ENCODE data around the gene BTBD19.
"Not testable (repeated sequence)": the region's sequence is repeated elsewhere in the genome, so short reads cannot be mapped to it uniquely, and the experiment has no call there.

BTBD19 gene

DNA sequence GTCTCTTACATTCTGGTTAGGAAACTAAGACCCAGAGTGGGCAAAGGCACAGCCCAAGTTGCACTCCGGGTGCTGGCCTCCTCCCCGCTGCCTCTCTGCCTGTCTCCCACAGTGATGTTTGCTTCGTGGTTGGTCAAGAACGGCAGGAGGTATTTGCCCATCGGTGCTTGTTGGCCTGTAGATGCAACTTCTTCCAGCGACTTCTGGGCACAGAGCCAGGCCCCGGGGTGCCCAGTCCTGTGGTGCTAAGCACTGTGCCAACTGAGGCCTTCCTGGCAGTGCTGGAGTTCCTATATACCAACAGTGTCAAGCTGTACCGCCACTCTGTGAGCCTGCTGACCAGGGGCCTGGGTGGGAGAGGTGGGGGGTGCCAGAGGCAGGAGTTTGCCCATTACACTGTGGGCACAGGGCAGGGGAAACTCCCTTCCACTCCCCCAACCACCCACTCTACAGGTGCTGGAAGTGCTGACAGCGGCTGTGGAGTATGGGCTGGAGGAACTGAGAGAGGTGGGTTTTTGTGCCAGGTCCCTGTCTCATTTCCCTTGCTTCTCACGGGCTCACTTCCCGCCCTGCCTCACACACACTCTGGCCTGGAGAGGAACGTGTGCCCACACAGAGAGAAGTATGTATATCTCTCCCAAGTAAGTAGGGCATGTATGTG lies 1.9 kb downstream of the BTBD19 start:
- DNase-seq = no peak

DNA sequence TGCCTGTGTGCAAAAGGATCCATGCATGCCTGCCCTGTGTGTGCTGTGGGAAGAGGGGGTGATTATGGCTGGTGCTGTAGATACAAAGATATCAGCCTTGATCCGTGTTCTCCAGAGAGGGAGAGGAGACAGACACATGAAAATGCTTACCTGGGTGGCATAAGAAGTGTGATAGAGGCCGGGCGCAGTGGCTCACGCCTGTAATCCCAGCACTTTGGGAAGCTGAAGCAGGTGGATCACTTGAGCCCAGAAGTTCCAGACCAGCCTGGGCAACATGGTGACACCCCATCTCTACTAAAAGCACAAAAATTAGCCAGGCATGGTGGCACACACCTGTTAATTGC lies 2.4 kb downstream of the BTBD19 start:
- not testable (repeated sequence) for DNase-seq

DNA sequence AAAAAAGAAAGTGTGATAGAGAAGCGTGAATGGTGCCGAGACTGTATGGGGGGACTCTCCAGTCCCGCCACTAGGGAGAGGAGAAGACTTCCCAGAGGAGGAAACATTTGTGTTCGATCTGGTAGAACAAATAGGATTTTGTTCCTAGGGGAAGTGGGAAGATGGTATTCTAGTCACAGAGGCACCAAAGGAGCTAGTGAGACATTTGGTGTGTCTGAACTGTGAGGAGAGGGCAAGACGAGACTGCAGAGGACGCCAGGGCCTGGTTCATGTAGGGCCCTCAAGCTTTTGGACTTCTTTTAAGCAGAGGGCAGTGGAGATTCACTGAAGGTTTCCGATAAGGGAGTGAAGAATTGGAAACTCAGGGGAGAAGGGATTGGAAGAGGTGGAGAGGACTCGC lies 2.9 kb downstream of the BTBD19 start:
- DNase-seq = no peak

DNA sequence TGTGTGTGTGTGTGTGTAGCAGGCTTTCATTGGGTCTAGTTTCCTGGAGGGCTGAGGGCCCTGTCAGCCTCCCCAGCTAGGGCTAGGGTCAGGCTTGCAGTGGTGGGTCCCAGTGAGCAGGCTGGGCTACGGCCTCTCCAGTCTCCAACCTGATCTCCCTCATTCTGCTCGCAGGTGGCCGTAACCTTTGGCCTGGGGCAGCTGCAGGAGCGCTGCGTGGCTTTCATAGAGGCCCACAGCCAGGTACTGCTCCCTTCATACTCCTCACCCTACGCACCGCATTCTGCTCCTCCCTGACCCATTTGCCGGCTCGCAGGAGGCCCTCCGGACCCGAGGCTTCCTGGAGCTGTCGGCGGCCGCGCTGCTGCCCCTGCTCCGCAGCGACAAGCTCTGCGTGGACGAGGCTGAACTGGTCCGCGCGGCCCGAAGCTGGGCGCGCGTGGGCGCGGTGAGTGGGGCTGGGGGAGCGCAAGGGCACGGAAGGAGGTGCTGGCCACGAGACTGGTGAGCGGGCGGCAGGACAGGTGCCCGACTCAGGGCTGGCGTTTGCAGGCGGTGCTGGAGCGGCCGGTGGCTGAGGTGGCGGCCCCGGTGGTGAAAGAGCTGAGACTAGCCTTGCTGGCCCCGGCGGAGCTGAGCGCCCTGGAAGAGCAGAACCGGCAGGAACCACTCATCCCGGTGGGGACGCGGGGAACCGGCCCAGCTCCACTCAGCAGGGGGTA lies 4.7 kb downstream of the BTBD19 start:
- no peak for DNase-seq

DNA sequence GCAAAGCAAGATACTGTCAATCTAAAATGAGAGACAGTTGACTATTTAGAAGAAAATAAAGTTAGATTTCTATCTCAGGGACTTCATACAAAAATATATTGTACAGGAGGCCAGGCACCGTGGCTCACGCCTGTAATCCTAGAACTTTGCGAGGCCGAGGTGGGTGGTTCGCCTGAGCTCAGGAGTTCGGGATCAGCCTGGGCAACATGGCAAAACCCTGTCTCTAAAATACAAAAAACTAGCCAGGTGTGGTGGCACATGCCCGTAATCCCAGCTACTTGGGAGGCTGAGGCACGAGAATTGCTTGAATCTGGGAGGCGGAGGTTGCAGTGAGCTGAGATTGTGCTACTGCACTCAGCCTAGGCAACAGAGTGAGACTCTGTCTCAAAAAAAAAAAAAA lies 7.6 kb downstream of the BTBD19 start:
- DNase-seq = not testable (repeated sequence)

DNA sequence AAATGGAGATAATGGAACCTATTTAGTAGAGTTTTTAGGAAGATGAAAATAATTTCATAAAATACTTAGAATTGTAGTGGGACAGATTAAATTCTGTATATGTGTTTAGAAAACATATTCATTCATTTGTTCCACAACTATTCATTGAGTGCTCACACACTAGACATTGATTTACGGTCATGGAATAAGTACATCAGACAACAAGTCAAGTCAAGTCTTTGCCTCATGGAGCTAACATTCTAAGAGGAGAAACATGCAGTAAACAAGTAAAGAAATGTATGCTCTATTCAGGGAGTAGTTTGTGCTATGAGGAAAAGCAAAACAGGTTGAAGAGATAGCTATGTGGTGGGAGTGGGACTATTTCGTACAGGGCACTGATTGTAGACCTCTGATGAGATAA lies 9.0 kb downstream of the BTBD19 start:
- DNase-seq = no peak

DNA sequence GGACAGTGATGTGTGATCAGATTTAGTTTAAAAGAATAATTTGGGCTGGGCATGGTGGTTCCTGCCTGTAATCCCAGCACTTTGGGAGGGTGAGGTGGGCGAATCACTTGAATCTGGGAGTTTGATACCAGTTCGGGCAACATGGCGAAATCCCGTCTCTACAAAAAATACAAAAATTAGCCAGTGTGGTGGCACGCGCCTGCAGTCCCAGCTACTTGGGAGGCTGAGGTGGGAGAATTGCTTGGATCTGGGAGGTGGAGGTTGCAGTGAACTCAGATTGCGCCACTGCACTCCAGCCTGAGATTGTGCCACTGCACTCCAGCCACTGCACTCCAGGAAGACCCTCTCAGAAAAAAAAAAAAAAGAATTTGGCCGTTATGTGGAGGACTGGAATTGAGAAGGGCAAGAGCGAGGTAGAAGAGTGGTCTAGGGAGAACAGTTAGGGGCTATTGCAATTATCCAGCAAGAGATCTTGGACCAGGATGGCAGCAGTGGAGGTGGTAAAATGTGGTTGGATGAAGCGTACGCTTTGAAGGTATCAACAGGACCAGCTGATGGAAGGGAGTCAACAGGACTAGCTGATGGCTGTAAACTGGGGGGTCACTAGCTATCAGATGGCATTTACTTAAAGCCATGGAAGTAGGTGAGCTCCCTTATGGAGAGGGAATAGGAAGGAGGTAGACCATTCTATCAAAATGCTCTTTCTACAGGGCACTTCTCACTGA lies 9.6 kb downstream of the BTBD19 start:
- DNase-seq = no peak

DNA sequence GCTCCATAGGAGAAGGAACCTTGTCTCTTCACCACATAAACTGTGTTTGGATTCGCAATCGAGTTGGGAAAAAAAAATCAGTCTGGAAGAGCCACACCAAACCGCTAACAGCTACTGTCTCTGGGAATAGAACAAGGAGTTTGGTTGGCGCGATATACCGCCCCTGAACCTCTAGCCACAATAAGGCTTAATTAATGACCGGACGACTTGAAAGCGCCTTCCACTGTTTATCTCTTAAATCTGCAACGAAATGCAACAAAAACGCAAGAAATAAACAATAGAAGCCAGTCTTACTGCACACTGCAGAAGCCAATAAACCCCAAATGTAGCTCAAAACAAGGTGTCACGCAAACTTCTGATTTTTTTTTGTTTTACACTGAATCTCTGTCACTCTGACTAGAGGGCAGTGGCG lies 10.9 kb downstream of the BTBD19 start:
- DNase-seq = no peak

DNA sequence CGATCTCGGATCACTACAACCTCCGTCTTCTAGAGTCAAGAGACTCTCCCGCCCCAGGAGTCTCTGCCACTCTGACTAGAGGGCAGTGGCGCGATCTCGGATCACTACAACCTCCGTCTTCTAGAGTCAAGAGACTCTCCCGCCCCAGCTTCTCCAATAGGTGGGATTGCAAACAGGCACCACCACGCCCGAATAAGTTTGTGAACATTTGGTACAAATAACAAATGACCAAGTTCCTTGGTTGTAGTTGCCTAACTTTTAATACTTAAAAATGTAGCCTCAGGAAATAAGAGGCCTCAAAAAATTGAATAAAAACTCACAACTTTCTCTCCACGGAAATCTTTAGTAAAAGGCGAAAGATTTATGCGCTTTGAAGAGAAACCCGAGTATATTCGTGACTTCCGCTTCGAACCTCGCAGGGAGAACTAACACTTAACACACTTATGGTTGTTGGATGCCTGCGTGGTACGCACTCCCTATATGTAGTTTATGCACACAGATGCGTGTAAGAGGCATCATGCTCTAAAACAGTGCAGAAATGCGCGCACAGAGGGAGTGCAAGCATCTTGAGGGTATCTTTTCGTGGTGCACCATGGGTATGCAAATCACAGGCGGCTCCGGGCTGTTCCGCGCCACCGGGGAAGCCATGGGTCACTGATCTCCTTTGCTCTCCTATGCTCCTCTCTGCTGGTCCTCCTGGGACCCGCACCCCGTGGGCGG lies 11.4 kb downstream of the BTBD19 start:
- DNase-seq = peak; percentile 59

DNA sequence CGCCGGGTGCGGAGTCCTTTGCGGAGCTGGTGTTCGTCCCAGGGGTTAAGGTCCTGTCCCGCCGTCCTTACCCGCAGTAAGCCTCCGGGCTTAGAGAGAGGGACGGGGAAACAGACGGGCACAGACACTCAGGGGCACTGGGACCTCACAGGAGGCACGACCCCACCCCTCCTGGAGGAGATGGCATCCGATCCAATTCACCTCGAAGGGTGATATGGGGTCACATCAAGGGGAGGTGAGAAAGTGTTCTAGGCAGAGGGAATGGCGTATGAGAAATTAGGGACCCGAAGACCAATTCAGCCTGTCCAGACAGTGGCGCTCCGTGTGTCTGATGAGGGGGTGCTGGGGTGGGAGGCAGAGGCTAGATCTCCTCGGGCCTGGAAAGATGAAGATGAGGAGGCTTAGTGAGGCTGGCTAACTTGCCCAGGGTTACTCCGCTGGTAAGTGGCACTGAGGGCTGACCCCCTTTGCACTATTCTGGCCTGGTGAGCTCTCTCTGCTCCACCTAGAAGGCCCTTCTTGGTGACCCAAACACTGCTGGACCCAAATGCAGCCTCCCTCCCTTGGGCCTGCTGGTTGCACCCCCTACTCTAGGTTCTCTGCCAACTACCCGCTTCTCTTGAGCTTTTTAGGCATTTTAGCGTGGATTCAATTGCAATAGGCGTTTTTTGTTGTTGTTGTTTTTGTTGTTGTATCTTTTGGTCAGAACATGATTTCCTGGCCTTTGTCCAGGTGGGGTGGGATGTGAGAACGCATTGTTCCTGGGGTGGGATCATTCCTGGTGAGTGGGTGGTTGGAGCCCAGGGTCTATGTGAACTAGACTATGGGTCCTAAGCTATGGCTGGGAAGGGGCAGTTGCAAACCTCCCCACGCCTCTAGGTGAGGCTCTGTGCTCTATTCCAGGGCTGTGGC lies 12.3 kb downstream of the BTBD19 start:
- DNase-seq = no peak

DNA sequence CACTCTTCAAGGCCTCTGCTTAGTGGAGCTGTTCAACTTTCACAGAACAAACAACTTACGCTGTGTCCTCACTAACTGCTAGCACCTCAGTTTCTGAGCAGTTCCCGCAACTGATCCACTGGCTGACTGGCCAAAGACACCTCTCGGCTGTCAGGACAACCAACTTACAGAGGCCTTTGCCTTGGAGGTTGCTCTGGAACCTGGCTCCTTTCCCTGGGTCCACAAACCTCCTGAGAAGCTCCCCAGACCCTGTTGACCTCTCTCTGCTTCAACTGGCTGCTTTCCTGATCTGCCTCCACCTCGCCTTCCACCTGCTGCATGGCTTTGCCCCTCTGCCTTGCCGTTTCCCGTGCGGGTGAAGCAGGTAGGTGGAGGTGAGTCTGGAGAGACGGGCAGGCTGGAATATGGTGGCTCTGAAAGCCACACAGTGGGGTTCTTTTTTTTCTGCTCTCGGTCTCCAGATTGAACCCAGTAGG lies 13.0 kb downstream of the BTBD19 start:
- DNase-seq = no peak

DNA sequence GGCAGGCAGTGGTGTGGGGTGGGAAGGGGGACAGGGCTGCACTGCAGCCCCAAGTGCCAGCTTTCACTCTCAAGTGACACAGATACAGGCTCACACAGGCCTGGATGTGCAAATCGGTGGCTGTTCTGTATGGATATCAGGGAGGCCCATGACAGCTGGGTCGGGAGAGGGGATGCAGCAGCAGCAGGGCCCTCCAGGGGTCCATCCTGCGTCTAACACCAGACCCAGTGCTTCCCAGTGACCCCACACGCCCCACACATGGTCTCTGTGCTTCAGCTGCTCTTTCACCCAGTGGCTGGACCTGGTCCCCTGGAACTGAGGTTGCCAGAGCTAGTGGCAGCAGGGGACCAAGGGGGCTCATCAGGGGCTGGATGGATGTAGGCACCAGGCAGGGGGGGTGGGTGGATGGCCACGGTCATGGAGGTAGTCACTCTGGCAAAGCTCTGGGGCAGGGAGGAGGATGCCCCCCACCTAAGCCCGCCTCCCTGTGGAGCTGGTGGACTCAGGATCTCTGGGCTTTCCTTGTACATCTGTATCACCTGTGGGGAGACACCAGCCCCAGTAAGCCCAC lies 13.9 kb downstream of the BTBD19 start:
- no peak for DNase-seq

DNA sequence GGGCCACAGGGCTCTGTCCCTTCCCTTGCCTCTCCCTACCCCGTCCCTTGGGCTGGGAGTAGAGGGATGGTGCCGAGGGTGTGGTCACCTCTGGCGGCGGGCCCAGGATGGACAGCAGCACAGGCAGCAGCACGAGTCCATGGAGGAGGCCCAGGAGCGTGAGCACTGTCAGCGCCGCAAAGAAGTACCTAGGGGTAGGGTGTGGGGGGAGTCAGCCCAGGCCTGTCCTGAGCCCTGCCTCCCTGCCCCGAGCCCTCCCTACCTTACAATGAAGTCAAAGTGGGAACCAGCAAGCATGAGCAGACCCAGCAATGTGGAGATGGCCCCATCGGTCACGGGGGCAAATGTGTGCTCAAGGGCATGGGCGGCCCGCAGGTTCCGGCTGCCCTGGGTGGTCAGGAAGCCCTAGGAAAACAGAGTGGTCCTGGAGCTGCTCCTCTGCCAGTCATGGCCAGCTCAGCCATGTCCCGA lies 14.7 kb downstream of the BTBD19 start:
- no peak for DNase-seq

DNA sequence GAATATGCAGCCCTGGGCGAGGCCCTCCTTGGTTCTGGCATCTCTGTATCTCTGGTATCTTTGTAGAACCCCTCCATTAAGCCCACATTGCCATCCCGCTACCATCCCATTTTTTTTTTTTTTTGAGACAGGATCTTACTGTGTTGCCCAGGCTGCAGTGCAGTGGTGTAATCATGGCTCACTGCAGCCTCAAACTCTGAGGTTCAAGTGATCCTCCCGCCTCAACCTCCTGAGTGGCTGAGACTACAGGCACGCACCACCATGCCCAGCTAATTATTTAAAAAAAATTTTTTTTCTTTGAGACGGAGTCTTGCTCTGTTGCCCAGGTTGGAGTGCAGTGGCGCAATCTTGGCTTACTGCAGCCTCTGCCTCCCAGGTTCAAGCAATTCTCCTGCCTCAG lies 16.1 kb downstream of the BTBD19 start:
- DNase-seq = not testable (repeated sequence)

DNA sequence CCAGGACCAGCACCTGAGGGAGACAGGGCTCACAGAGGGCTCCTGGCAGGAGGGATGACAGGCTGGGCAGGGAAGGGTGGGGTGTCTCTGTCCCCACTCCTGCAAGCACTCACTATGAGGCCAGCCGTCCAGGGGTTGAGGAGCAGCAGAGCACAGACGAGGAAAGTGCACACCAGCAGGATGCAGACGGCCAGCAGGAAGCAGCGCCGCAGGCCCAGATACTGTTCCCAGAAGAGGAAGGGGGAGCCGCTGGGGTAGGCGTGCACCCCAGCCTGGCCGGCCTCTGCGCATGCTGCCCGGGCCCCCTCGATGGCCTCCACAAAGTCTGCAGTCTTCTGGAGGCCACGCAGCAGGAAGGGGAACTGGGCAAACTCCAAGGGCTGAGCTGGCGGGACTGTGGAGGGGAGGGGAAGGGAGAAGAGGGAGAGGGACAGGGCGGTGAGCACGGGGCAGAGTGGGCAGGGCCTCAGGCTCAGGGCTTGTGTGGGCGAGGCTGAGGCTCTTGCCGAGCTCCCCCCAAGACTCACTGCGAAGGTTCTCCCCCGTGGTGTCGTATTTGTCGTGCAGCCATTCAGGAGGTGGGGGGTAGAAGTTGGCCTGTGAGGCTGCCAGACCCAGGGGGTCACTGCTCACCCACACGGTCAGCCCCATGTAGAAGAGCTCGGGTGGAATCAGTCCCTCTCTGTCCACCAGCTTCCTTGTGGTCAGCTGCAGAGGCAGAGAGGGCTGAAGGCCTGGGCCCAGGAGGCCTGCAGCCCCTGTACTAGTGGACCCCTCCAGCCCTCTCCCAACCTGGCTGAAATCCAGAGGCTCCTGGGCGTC lies 18.3 kb downstream of the BTBD19 start:
- DNase-seq = no peak

DNA sequence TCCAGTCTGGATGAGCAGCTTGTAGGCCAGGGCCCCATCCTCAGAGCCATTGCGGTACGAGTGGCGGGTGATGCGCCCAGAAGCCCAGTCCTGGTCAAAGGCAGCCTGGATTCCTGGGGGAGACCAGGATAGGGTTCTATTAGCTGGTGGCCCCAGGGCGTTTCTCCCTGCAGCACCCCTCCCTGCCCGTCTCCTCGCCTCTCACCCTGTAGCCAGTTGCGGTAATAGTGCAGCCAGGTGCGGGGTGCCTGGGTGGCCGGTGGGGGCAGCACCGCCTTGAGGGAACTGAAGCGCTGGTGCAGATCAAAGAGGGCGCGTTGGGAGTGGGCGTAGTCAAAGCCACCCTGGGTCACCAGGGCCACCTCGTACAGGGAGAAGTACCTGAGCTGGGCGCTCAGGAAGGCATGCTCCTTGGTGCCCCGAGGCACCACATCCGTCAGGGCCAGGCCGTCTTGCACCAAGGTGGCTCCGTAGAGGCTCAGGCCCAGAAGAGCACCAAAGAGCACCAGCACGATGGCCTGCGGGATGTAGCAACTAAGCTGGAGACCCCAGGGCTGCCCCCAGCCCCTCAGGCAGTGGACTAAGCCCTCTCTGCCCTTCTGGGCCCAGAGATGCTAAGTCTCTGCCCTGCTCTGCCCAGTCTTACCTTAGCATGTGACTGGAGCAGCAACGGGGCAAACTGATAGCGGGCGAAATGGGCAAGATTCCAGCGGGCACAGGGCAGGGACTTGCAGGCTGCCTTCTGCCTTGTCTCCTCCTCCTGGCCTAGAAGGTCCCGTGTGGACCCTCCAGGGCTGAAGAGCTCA lies 19.1 kb downstream of the BTBD19 start:
- no peak for DNase-seq

DNA sequence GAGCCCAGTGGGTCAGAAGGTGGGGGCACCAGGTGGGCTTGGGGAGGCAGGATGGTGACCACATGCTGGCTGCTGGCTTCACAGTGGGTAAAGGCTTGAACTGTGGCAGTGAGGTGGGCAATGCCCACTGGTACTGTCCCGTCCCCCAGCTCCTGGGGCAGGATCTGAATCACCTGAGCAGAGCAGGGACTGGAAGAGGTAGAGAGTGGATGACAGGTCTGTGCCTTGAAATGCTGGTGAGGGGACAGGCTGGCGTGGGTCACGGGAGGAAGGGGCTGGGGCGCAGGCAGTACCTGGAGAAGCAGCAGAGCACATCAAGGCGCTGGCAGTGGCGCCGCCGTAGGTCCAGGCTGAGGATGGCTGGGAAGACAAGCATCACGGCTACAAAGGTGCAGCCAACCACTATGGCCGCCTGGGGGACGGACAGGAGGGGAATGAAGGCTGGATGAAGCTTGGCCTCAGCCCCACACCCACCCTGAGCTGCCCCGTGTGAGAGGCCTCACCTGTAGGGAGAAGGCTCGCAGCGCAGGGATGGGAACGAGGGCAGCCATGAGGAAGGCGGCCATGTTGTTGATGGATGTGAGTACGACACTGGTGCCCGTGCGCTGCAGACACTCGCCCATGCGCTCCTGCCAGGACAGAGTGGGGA lies 19.8 kb downstream of the BTBD19 start:
- no peak for DNase-seq

DNA sequence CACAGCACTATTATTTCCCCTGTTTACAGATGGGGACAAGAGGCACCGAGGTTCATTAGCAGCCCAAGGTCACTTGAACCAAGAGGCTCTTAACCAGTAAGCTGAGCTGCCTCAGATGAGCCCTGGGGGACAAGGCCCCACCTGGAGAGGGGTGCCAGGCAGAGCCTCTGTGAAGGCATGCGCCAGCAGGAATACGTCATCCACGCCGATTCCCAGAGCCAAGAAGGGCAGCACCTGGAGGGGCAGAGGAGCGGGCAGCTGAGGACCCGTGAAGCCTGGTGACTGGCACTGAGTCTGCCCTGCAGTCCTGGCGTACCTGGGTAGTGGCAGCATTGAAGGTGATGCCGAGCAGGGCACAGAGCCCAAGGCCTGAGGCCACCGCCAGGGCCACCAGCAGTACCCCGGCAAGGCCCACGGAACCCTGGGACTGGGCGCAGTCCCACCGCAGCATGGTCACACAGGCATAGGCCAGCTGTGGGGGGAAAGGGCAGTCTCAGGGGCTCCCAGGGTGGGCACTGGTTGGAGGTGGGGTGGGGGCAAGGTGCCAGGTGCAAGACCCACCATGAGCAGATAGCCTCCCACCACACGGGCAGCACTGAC lies 20.6 kb downstream of the BTBD19 start:
- no peak for DNase-seq

Measured in effector CD8-positive, alpha-beta T cell (primary cell).